K562 (cell line): Measurements from ENCODE around the gene ZCWPW1. TPM values are rescaled to one million over a fixed set of nuclear protein-coding genes. Genes with fewer than 3 reads are reported as not detected.

ENCODE experiments used
- CBFA2T2 ChIP-seq: fragments of 450-650 bp; conservative IDR thresholded peaks from 2 replicates; pipeline ENCODE4 v1.6.1; 2017; ENCODE audit warnings: mild to moderate bottlenecking
- CBX1 ChIP-seq: sonication (generic); IDR thresholded peaks from 2 replicates; pipeline ENCODE4 v1.6.1; 2016; ENCODE audit warnings: antibody characterized with exemption, low read depth, mild to moderate bottlenecking
- CCAR2 ChIP-seq: fragments of 200-400 bp; formaldehyde crosslinking; IDR thresholded peaks from 2 replicates; pipeline ENCODE4 v1.6.1; 2017; ENCODE audit warnings: mild to moderate bottlenecking, low read depth, low read length
- FIP1L1 ChIP-seq: fragments of 200-400 bp; formaldehyde crosslinking; IDR thresholded peaks from 2 replicates; pipeline ENCODE4 v1.6.1; 2018; ENCODE audit warnings: mild to moderate bottlenecking, low read depth, low read length; ENCODE audit not compliant: poor library complexity, severe bottlenecking
- FUS ChIP-seq: fragments of 200-400 bp; formaldehyde crosslinking; optimal IDR thresholded peaks from 2 replicates; pipeline ENCODE3; 2017; ENCODE audit warnings: low read depth, low read length
- GTF2A2 ChIP-seq: IDR thresholded peaks from 2 replicates; pipeline ENCODE4 v1.6.1; 2016; ENCODE audit warnings: mild to moderate bottlenecking, missing genetic modification characterization, missing compliant biosample characterization
- KLF13 ChIP-seq: fragments of 450-650 bp; IDR thresholded peaks from 2 replicates; pipeline ENCODE4 v1.6.1; 2016; ENCODE audit warnings: missing genetic modification characterization, low read depth, mild to moderate bottlenecking, missing compliant biosample characterization, moderate library complexity, borderline replicate concordance
- PCBP1 ChIP-seq: fragments of 200-400 bp; formaldehyde crosslinking; IDR thresholded peaks from 2 replicates; pipeline ENCODE4 v1.6.1; 2018; ENCODE audit warnings: mild to moderate bottlenecking, low read depth, low read length; ENCODE audit not compliant: poor library complexity, severe bottlenecking
- SNAPC5 ChIP-seq: fragments of 250-450 bp; sonication (Bioruptor Pico); IDR thresholded peaks from 2 replicates; pipeline ENCODE4 v1.8.0; 2021; ENCODE audit warnings: moderate library complexity, mild to moderate bottlenecking, inconsistent platforms
- TFAP4 ChIP-seq: sonication (generic); formaldehyde crosslinking; IDR thresholded peaks from 2 replicates; pipeline ENCODE4 v1.8.0; 2022; ENCODE audit warnings: missing genetic modification reagents, mild to moderate bottlenecking, moderate library complexity, borderline replicate concordance
- TRIM28 ChIP-seq: fragments of 450-650 bp; IDR thresholded peaks from 2 replicates; pipeline ENCODE4 v1.6.1; 2017
- ZC3H4 ChIP-seq: sonication (generic); formaldehyde crosslinking; IDR thresholded peaks from 2 replicates; pipeline ENCODE4 v1.9.0; 2021; ENCODE audit warnings: missing genetic modification reagents, borderline replicate concordance
- ZNF121 ChIP-seq: sonication (generic); formaldehyde crosslinking; conservative IDR thresholded peaks from 2 replicates; pipeline ENCODE4 v1.8.0; 2022; ENCODE audit warnings: missing genetic modification reagents
- ZNF239 ChIP-seq: fragments of 250-450 bp; sonication (Bioruptor Pico); IDR thresholded peaks from 2 replicates; pipeline ENCODE4 v1.4.0; 2020; ENCODE audit warnings: mild to moderate bottlenecking
- ZNF436 ChIP-seq: fragments of 250-450, 450-650 bp; sonication (Bioruptor Pico); formaldehyde crosslinking; IDR thresholded peaks from 2 replicates; pipeline ENCODE4 v1.7.0; 2020; ENCODE audit warnings: mild to moderate bottlenecking
- ZNF512 ChIP-seq: IDR thresholded peaks from 2 replicates; pipeline ENCODE4 v1.6.1; 2016; ENCODE audit warnings: missing genetic modification characterization, missing compliant biosample characterization
- ZNF551 ChIP-seq: fragments of 250-450 bp; sonication (Bioruptor Pico); IDR thresholded peaks from 2 replicates; pipeline ENCODE4 v1.5.0; 2021; ENCODE audit warnings: mild to moderate bottlenecking, moderate library complexity
- polyA plus RNA-seq, 8 experiments: library from polyadenylated mRNA; depleted of rRNA in 4 of 8; stranded (reverse) in 5 of 8; unstranded in 3 of 8; fragments of >200 nt; fragmentation: Nextera tagmentation in 2 of 8; fragmentation: Illumina TruSeq in 1 of 8; extraction: Ambion mirVana in 2 of 8; extraction: Trizol in 1 of 8; gene quantifications; 2 replicates each; pipeline versions ENCODE4 v1.2.1 to v1.2.3, GENCODE V29; 2011 to 2014; ENCODE audit warnings: inconsistent platforms in 1 of 8, missing spikeins in 1 of 8
- total RNA-seq, 7 experiments: library from RNA; depleted of rRNA in 6 of 7; stranded (reverse); fragments of >200 nt in 6 of 7; fragmentation: Illumina TruSeq in 2 of 7; extraction: Trizol in 2 of 7; gene quantifications; 2 replicates each; pipeline versions ENCODE4 v1.2.1 to v1.2.3, GENCODE V29; 2011 to 2021; ENCODE audit warnings: low replicate concordance in 1 of 7
- TF ChIP-seq, protein P1 (sequence below): fragments of 450-650 bp; IDR thresholded peaks from 2 replicates; pipeline ENCODE4 v1.6.1; 2016
- TF ChIP-seq, protein P2 (sequence below): fragments of 450-650 bp; IDR thresholded peaks from 2 replicates; pipeline ENCODE4 v1.6.1; 2018; ENCODE audit warnings: mild to moderate bottlenecking, low read depth; ENCODE audit not compliant: partially characterized antibody

Gene ZCWPW1
- total and polyA plus RNA-seq, 9 of the 15 experiments (the other 6 are each of a cell fraction or from before 2014, with no cell fraction given): 0.18 to 1.7 (median 1.2) TPM

DNA sequence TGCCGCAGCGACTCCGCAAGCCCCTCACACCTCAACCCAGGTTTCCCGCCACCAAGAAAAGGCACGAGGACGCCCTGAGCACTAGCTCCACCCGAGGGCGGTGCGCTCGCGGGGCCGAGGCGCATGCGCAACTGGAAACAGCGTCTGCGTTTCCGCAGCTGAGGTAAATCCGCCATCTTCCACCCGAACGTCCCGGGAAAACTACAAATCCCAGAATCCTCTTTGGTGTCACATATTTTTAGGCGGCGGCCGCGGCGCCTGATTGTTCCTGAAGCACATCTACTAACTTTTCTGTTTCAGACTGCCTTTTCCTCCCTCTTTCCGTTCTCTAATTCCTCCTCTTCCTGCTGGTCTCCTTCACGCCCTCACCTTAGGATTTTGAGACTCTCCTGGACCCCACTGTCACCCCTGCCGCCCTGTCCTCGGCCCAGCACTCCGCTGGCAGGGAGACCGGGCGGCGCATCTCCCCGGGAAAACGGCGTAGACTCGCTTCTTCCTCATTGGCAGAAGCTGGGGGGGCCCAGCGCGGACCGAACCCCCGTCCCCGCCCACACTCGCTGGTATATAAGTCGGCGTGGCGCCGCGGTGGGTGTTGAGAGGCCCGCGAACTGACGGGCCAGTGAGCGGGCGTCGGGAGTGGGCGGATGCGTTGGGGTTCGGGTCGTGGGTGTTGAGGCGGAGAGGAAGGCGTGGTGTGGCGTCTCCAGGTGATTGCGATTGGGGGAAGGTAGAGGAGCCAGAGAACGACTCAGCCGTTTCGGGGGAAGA lies at the start of gene ZCWPW1 (continued):
- TF ChIP-seq, protein P1, sequence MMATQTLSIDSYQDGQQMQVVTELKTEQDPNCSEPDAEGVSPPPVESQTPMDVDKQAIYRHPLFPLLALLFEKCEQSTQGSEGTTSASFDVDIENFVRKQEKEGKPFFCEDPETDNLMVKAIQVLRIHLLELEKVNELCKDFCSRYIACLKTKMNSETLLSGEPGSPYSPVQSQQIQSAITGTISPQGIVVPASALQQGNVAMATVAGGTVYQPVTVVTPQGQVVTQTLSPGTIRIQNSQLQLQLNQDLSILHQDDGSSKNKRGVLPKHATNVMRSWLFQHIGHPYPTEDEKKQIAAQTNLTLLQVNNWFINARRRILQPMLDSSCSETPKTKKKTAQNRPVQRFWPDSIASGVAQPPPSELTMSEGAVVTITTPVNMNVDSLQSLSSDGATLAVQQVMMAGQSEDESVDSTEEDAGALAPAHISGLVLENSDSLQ: peak; percentile 66; the same call in 1 of the 2 replicates
- TF ChIP-seq FUS (no peak), TFAP4 (CRISPR knock-in tag) (peak; percentile 91), KLF13 (tag) (peak; percentile 92), SNAPC5 (CRISPR knock-in tag) (no peak), TRIM28 (no peak), FIP1L1 (peak; percentile 95), PCBP1 (peak; percentile 98), GTF2A2 (tag) (peak; percentile 89), CBFA2T2 (0 out of 2 replicates have a peak, but pooled peaks have one; percentile 5), ZNF512 (peak; percentile 85), ZC3H4 (CRISPR knock-in tag) (peak; percentile 50; the same call in 1 of the 2 replicates), ZNF121 (CRISPR knock-in tag) (no peak), CCAR2 (no peak), ZNF551 (CRISPR knock-in tag) (no peak), CBX1 (peak; percentile 99), ZNF436 (CRISPR knock-in tag) (peak; percentile 66; the same call in 1 of the 2 replicates), ZNF239 (CRISPR knock-in tag) (no peak)
- TF ChIP-seq, protein P2, sequence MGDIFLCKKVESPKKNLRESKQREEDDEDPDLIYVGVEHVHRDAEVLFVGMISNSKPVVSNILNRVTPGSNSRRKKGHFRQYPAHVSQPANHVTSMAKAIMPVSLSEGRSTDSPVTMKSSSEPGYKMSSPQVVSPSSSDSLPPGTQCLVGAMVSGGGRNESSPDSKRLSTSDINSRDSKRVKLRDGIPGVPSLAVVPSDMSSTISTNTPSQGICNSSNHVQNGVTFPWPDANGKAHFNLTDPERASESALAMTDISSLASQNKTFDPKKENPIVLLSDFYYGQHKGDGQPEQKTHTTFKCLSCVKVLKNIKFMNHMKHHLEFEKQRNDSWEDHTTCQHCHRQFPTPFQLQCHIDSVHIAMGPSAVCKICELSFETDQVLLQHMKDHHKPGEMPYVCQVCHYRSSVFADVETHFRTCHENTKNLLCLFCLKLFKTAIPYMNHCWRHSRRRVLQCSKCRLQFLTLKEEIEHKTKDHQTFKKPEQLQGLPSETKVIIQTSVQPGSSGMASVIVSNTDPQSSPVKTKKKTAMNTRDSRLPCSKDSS: no peak
